ENCODE data around the gene TMCO5A. TPM values are rescaled to one million over a fixed set of nuclear protein-coding genes. Genes with fewer than 3 reads are reported as not detected.
A peak's percentile ranks its signal among the peaks of the same experiment; 100 is the strongest.

TMCO5A gene
- total RNA-seq, 1 experiment from 2014 or later = not detected

DNA sequence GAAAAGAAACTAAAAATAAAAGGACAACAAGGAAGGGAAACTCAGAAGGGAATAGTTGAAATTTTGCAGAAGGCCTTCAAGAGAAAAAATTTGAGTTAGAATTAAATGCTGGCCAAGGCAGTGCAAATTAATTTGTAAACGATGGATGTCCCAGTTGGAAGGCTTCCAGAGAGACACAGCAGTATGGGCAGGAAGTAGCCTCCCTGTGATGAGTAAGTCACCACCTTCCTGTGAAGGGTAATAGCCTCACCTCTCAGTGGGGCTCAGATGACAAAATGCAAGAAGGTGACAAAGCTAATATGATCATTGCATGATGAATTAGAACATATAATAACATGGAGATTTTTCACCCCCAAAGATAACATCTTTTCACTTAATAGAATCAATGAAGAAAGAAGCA, 27.3 kb upstream of the TMCO5A start:
- Histone ChIP-seq H3K27ac (no peak overlapping the region), H3K36me3 (ENCODE audit: low read depth) (no peaks in the 10 kb centered on the region), H4K20me1 (ENCODE audit: insufficient read depth) (no peaks in the 10 kb centered on the region), H3F3A (ENCODE audit: insufficient read depth, low read depth) (no peaks in the 10 kb centered on the region), H3K4me1 (replicated peaks; ENCODE audit: insufficient read depth) (peaks cover 10% of the 10 kb centered on the region), H3K4me2 (no peak overlapping the region), H3K27me3 (ENCODE audit: insufficient read depth, low read depth) (no peaks in the 10 kb centered on the region), H3K4me3 (no peak overlapping the region), H3K9me3 (ENCODE audit: insufficient read depth, low read depth) (peaks cover 4% of the 10 kb centered on the region; the same call in 1 of the 2 replicates), H3K9me2 (ENCODE audit: insufficient read depth) (no peaks in the 10 kb centered on the region), H2AFZ (no peak overlapping the region), H3K79me2 (ENCODE audit: low read depth) (no peaks in the 10 kb centered on the region)
- TF ChIP-seq, protein P1, sequence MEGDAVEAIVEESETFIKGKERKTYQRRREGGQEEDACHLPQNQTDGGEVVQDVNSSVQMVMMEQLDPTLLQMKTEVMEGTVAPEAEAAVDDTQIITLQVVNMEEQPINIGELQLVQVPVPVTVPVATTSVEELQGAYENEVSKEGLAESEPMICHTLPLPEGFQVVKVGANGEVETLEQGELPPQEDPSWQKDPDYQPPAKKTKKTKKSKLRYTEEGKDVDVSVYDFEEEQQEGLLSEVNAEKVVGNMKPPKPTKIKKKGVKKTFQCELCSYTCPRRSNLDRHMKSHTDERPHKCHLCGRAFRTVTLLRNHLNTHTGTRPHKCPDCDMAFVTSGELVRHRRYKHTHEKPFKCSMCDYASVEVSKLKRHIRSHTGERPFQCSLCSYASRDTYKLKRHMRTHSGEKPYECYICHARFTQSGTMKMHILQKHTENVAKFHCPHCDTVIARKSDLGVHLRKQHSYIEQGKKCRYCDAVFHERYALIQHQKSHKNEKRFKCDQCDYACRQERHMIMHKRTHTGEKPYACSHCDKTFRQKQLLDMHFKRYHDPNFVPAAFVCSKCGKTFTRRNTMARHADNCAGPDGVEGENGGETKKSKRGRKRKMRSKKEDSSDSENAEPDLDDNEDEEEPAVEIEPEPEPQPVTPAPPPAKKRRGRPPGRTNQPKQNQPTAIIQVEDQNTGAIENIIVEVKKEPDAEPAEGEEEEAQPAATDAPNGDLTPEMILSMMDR (conservative IDR thresholded peaks at IDR 0.05) = no peak
- no peak for TF ChIP-seq EZH2 (IDR thresholded peaks at IDR 0.05; ENCODE audit: low read depth)
- intact Hi-C loops (cut with micrococcal nuclease; ENCODE audit: unreplicated experiment) = no loop called here
- CTCF ChIA-PET = no interaction called here
- POLR2A ChIA-PET (ENCODE audit: unreplicated experiment) = no interaction called here
- DNase-seq = no peak
- no TSS peak for BruUV-seq (replicated peaks)

DNA sequence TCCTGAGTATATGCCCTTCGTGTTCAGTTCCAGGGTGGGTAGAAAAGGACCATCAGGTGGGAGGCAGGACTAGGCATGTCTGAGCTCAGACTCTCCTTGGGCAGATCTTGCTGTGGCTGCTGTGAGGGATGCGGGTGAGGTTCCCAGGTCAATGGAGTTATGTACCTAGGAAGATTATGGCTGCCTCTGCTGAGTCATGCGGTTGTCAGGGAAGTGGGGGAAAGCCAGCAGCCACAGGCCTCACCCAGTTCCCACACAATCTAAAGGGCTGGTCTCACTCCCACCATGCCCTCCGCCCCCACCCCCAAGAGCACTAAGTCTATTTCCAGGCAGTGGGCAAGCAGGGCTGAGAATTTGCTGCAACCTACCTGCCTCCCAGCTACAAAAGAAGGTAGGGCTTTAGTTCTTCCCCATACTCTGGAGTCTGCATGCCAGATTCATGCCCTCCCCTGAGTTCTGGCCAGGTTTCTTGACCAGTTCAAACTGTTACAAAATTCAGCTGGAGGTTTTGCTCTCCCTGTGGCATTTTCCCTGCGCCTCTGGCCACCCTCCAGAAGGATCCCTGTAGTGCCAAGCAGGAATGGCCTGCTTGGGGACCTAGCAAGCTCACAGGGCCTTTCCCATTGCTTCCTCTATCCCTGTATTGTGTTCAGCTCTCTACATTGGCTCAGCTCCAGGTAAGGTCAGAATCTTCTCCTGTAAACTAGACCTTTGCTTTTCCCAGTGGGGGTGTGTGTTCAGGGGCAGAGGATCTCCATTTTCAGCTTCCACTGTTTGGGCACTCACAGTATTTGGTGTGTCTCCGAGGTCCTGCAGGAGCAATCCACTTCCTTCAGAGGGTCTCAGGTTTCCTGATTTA, 12.7 kb upstream of the TMCO5A start:
- peak overlapping the region; percentile 39; the same call in 1 of the 2 replicates for H2AFZ ChIP-seq
- no peaks in the 10 kb centered on the region for H3K36me3 ChIP-seq (ENCODE audit: low read depth)
- ChIA-PET CTCF (interaction anchor here (0.6 kb wide), 1 partner anchor 261 kb away, joined by 8 read pairs; no protein-coding TSS in a partner anchor), POLR2A (ENCODE audit: unreplicated experiment) (interaction anchor here (0.6 to 0.7 kb wide), 3 partner anchors 21 to 45 kb away, joined by 3 to 7 read pairs (median 4); no protein-coding TSS in a partner anchor)
- intact Hi-C loops (cut with micrococcal nuclease; ENCODE audit: unreplicated experiment) = no loop called here
- H3K4me2 ChIP-seq = peak overlapping the region; percentile 36
- H3K27me3 ChIP-seq (ENCODE audit: insufficient read depth, low read depth) = no peaks in the 10 kb centered on the region
- no peaks in the 10 kb centered on the region for H3K79me2 ChIP-seq (ENCODE audit: low read depth)
- no peaks in the 10 kb centered on the region for H3F3A ChIP-seq (ENCODE audit: insufficient read depth, low read depth)
- H4K20me1 ChIP-seq (ENCODE audit: insufficient read depth) = no peaks in the 10 kb centered on the region
- H3K27ac ChIP-seq = peak overlapping the region; percentile 71
- no peak overlapping the region for H3K4me3 ChIP-seq
- no peaks in the 10 kb centered on the region for H3K9me2 ChIP-seq (ENCODE audit: insufficient read depth)
- no TSS peak for BruUV-seq (replicated peaks)
- DNase-seq = peak; percentile 36 to 58
- peaks cover 24% of the 10 kb centered on the region for H3K4me1 ChIP-seq (replicated peaks; ENCODE audit: insufficient read depth)
- no peak for TF ChIP-seq EZH2 (IDR thresholded peaks at IDR 0.05; ENCODE audit: low read depth)
- TF ChIP-seq, protein P1 (conservative IDR thresholded peaks at IDR 0.05) = no peak
- H3K9me3 ChIP-seq (ENCODE audit: insufficient read depth, low read depth) = no peaks in the 10 kb centered on the region

DNA sequence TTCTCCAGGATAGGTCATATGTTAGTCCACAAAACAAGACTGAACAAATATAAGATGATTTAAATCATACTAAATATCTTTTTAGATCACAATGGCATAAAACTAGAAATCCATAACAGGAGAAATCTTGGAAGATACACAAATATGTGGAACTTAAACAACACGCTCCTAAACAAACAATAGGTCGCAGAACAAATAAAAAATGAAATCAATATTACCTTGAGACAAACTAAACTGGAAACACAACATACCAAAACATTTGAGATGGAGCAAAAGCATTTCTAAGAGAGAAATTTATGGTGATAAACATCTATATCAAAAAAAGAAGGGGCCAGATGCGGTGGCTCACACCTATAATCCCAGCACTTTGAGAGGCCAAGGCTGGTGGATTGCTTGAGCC, 8.3 kb upstream of the TMCO5A start:
- BruUV-seq (replicated peaks) = no TSS peak
- Histone ChIP-seq H3K4me1 (replicated peaks; ENCODE audit: insufficient read depth) (peaks cover 23% of the 10 kb centered on the region), H3K79me2 (ENCODE audit: low read depth) (no peaks in the 10 kb centered on the region), H3K9me2 (ENCODE audit: insufficient read depth) (no peaks in the 10 kb centered on the region), H3K9me3 (ENCODE audit: insufficient read depth, low read depth) (no peaks in the 10 kb centered on the region), H2AFZ (no peak overlapping the region), H4K20me1 (ENCODE audit: insufficient read depth) (no peaks in the 10 kb centered on the region), H3K36me3 (ENCODE audit: low read depth) (no peaks in the 10 kb centered on the region), H3K4me3 (no peak overlapping the region), H3K4me2 (0 out of 2 replicates have a peak overlapping the region, but pooled peaks have one; percentile 28), H3K27me3 (ENCODE audit: insufficient read depth, low read depth) (no peaks in the 10 kb centered on the region), H3K27ac (no peak overlapping the region), H3F3A (ENCODE audit: insufficient read depth, low read depth) (no peaks in the 10 kb centered on the region)
- intact Hi-C loops (cut with micrococcal nuclease; ENCODE audit: unreplicated experiment) = no loop called here
- TF ChIP-seq EZH2 (IDR thresholded peaks at IDR 0.05; ENCODE audit: low read depth) = no peak
- TF ChIP-seq, protein P1 (conservative IDR thresholded peaks at IDR 0.05) = no peak
- peak in 1 of 2 experiments; percentile 37 for DNase-seq
- POLR2A ChIA-PET (ENCODE audit: unreplicated experiment) = no interaction called here
- CTCF ChIA-PET = no interaction called here
